HG03064 (cell line): Measurements from ENCODE around the gene NEIL1.
"Not testable (repeated sequence)": the region's sequence is repeated elsewhere in the genome, so short reads cannot be mapped to it uniquely, and the experiment has no call there.

Experiments
- ATAC-seq: cut with Tn5 transposase; IDR thresholded peaks from one replicate; pipeline ENCODE4 v1.9.1; 2021; ENCODE audit warnings: low read depth; ENCODE audit not compliant: unreplicated experiment

The NEIL1 gene

DNA sequence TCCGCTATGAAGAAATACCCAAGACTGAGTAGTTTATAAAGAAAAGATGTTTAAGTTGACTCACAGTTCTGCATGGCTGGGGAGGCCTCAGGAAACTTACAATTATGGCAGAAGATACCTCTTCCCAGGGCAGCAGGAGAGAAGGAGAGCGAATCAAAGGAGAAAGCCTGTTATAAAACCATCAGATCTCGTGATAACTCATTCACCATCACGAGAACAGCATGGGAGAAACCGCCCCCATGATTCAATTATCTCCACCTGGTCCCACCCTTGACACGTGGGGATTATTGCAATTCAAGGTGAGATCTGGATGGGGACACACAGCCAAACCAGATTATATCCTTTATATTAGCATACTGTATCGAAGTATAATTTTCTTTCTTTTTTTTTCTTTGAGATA is 14.7 kb upstream of the NEIL1 start:
- ATAC-seq, result not testable (repeated sequence)

DNA sequence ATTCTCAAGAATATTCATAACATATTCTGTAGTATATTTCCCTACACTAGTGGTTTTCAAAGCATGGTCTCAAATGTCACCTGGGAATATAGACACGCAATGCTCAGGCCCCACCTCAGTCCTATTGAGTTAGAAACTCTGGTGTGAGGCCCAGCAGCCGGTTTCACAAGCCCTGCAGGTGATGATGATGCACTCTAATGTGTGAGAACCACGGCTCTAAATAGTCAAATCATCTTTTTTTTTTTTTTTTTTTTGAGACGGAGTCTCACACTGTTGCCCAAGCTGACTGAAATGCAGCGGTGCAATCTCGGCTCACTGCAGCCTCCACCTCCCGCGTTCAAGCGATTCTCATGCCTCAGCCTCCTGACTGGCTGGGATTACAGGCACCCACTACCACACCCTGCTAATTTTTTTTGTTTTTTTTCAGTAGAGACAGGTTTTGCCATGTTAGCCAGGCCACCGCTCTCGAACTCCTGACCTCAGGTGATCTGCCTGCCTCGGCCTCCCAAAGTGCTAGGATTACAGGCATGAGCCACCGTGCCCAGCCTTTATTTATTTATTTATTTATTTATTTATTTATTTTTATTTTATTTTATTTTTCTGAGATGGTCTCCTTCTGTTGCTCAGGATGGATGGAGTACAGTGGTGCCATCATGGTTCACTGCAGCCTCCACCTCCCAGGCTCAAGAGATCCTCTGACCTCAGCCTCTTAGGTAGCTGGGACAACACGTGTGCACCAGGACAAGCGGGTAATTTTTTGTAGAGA is 13.0 kb upstream of the NEIL1 start:
- not testable (repeated sequence) for ATAC-seq

DNA sequence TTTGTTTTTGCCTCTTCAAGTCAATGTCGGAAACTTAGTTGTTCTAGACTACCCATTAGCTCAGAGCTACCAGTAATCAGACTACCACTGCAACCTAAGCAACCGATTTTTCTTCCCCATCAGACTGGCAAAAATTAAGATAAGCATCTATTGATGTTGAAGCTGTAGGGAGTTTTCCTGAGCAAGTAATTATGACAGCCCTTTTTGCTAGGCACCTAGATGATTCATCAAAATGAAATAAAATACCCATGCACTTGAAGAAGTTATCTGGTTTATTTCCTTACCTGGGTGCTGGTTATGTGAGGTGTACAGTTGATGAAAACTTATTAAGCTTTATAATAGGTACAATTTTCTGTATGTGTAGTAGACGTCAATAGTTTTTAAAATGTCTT is 11.5 kb upstream of the NEIL1 start:
- ATAC-seq, result no peak

DNA sequence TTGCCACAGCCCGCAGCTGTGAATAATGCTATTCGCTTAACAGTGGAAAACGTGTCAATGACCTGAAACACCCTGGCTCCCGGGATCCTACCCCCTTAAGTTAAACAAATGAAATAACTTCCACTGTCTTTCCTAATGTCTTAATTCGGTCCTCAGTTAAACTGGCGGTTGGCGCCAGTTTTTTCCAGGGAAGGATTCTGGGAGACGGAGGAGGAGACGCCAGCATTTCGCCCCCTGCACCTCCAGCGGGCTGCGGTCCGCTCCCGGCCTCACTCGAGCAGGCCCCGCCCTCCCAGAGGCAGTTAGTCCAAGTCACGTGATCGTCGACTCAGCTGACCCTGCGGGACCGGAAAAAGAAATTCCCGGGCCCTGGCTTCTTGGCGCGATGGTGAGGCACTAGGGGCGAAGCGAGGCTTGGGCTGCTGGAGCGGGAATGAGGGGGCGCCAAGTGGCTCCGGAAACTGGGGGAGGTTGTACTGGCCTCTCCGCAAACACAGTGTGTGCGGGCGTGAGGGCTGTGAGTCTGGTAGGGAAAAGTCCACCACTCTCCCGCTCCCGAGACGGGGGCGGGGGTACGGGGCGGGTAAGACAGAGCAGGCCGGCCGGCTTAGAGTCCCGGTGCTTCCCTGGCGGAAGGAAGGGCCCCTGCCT is 11.0 kb upstream of the NEIL1 start, which contains the start of gene COMMD4:
Gene COMMD4, plus strand, starts transcription at position 359 of the 651 bp plus-strand sequence. Its CDS starts 27 bp downstream, at position 386.
- ATAC-seq, result no peak

DNA sequence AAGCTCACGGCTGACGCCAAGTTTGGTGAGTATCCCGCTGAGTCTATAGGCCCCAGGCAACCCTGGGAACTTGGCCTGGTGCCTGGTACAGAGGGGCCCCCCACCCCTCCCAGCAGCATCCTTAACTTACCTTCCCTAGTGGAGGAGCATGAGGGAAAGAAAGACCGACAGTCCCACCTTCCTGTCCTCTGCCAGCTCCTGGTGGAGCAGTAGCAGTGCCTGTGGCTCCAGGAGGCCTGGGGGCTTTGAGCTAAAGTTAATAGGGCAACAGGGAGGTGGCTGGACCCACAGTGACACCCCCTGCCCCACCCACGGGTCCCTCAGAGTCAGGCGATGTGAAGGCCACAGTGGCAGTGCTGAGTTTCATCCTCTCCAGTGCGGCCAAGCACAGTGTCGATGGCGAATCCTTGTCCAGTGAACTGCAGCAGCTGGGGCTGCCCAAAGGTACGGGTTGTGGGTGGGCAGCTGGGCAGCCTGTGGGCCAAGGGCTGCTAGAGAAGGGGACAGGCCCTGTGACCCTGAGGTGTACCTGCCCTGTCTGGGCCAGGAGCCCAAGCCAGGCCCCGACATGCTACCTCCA is 8.1 kb upstream of the NEIL1 start:
- ATAC-seq, result no peak

DNA sequence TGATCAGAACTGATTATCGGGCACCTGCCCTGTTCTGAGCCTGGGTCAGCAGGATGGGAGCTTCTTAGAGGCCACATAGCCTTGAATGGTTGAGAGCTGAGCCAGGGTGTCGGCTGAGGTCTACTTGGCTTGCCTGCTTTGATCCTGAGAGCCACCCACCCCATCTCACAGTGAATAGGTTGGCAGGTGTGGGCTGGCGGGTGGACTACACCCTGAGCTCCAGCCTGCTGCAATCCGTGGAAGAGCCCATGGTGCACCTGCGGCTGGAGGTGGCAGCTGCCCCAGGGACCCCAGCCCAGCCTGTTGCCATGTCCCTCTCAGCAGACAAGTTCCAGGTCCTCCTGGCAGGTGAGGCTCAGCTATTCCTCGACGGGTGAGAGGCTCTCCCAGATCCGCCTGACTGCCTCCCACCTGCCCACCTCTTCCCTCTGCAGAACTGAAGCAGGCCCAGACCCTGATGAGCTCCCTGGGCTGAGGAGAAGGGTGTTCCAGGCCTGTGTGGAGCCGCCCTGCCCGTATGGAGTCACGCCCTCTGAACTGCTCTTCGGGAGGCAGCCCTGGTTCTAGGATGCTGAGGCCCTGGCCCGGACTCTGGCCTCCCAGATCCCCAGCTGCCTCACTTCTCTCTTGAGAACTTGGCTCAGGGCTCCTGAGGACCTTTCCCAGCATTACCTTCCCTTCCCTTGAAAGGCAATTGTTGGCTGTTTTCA is 7.2 kb upstream of the NEIL1 start:
- ATAC-seq, result no peak

DNA sequence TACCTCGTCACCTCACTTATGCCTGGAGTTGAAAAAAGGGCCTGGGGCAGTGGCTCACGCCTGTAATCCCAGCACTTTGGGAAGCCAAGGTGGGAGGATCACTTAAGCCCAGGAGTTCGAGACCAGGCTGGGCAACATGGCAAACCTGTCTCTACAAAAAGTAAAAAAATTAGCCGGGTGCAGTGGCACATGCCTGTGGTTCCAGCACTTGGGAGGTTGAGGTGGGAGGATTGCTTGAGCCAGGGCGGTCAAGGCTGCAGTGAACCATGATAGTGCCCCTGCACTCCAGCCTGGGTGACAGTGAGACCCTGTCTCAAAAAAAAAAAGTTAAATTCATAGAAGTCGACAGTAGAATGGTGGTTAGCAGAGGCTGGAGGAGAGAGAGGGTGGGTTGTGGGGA is 4.6 kb upstream of the NEIL1 start:
- no peak for ATAC-seq

DNA sequence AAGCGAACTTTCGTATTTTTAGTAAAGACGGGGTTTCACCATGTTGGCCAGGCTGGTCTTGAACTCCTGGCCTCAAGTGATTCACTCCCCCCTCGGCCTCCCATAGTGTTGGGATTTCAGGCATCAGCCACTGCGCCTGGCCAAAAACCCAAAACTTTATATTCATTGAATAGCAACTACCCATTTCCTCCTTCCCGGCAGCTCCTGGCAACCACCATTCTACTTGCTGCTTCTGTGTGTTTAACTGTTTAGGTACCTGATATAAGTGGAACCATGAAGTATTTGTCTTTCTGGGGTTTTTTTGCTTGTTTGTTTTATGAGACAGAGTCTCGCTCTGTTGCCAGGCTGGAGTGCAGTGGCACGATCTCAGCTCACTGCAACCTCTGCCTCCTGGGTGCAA is 2.9 kb upstream of the NEIL1 start:
- ATAC-seq, result not testable (repeated sequence)

DNA sequence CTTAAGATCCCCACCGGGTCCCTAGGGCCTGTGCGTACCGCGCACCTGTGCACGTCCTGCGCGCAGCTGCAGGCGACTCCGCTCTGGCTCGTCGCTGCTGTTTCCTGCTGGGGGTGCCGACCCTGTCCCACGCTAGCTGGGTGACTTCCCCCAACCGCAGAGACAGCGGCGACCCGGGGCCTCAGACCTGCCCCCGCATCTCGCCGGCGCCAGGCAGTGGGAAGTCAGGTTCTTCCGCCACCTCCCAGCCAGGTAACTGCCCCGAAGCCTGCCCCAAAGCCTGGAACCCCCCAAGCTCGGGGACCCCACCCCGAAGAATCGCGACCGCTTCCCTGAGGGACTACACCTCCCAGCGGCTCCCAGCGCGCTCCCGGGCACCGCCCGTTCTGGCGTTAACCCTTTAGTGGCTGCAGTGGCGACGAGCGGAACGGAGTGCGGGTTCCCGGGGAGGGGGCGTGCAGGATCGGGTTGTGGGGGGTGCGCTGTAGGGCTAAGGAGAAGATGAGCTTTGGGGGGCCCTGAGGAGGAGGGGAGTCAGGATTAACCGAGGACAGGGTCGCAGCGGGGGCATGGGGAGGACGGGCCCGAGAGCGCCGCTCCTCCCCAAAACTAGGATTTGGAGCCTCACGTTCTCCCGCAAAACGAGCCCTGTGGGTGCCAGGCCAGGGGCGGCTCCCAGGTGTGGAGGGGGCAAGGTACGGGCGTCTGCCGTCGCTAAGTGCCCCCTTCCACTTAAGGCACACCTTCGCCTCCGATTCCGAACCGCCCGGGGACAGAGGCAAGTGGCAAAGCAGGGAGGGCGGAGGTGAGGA is 589 bp downstream of the NEIL1 start:
- ATAC-seq, result no peak

DNA sequence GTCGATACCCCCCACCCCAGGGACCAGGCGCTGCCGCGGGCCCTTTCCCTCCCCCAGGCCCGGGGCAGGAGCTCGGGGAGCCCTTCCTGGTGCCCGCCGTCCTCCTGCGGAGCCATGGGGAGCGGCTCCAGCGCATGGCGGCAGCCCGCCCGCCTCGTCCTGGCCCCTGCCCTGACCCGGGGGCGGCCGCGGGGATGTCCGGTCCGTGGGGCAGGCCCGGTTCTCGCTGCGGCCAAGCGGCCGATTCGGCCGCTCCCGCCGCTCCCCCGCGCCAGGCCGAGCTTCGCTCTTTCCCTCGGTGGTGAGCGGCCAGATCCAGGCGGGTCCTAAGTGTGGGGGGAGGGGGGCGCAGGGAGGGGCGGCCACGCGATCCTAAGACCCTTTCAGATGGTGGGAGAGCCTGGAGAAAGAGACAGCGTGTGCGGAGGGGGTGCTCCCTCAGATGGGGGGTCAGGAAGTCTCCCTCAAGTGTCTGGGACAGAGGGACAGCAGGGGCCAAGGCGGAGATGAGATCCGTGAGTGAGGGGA is 1.3 kb downstream of the NEIL1 start:
- ATAC-seq, result no peak

DNA sequence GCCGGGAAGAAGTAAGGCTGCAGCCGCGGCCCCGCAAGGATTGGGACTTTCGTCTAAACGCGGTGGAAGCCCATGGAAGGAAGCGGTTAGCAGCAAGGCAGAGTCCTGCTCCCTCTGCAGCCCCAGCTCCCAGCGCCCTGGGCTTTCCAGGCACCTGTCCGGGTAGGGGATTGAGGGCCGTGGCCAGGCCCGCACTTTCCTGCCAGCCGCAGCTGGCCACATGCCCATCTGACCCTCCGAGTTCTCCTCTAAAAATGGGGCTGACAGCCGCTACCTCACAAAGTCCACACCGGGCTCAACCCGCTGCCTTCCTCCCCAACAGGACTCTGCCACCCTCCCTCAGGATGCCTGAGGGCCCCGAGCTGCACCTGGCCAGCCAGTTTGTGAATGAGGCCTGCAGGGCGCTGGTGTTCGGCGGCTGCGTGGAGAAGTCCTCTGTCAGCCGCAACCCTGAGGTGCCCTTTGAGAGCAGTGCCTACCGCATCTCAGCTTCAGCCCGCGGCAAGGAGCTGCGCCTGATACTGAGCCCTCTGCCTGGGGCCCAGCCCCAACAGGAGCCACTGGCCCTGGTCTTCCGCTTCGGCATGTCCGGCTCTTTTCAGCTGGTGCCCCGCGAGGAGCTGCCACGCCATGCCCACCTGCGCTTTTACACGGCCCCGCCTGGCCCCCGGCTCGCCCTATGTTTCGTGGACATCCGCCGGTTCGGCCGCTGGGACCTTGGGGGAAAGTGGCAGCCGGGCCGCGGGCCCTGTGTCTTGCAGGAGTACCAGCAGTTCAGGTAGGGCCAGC is 1.9 kb downstream of the NEIL1 start:
- ATAC-seq, result no peak

DNA sequence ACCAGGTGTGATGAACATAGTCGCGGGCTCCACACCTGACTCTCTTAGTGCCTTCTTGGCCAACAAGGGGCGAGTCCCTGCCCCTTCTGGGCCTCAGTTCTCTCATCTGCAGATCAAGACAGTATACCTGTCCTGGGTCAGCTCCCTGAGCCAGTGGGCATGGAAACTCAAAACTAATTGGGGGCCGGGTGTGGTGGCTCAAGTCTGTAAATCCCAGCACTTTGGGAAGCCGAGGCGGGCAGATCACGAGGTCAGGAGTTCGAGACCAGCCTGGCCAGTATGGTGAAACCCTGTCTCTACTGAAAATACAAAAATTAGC is 2.5 kb downstream of the NEIL1 start:
- not testable (repeated sequence) for ATAC-seq

DNA sequence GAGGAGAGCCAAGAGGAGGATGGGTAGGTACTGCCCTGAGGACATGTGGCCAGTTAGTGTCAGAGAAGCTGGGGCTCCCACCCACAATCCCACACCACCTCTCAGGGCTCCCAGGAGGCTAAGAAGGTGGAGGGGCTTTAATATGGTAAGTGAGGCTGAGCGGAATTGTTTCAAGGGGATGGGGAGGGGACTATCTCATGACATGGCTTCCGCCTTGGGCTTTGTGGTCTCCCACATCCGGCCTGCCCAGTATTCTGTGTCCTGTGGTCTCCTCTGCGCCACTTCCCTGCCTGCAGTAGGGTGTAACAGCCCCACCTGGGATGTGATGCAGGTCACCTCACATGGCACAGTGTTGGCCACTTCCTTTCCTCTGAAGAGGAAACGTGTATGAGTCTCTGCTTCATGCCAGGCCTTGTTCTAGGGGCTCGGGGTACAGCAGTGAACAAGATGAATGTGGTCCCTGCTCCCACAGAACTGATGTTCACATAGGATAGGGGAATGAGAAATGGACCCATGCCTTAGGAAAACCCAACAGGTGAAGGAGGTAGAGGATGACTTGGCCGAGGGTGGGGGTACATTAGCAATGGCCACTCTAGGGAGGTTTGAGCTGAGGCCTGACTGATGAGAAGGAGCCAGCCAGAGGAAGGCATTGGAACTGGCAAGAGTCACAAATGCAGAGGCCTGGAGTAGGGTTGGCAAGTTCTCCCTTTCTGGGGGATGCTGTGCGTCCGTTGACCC is 3.2 kb downstream of the NEIL1 start:
- no peak for ATAC-seq

DNA sequence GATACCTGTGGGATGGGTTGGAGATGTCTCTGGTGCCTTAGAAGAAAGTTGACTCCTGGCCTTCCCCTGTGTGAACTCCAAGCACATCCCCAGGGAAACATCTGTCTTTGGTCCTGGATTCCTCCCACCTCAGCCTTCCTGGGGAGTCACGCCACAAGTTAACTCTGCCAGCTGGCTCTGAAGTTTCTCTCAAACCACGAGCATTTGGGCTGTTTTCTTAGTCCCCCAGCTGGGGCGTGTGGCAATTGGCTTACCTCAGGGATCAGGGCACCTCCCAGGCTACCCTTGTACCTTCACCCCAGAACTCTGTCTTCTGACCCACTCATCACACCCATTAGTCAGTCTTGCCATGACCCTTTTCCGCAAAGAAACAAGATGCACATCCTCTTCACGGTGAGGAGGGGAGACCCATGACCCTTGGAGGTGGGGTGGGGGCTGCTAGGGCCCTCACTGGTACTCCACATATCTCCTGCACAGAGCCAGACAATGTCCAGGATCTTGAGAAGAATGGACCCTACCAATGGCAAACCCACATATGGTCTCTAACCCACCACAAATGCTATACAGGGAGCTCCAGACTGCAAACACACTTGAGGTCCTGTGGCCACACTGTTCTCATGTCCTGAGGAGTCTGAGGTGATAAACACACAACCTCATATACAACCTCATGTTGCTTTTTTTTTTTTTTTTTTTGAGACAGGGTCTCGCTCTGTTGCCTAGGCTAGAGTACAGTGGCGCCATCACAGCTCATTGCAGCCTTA is 3.9 kb downstream of the NEIL1 start:
- ATAC-seq, result no peak

DNA sequence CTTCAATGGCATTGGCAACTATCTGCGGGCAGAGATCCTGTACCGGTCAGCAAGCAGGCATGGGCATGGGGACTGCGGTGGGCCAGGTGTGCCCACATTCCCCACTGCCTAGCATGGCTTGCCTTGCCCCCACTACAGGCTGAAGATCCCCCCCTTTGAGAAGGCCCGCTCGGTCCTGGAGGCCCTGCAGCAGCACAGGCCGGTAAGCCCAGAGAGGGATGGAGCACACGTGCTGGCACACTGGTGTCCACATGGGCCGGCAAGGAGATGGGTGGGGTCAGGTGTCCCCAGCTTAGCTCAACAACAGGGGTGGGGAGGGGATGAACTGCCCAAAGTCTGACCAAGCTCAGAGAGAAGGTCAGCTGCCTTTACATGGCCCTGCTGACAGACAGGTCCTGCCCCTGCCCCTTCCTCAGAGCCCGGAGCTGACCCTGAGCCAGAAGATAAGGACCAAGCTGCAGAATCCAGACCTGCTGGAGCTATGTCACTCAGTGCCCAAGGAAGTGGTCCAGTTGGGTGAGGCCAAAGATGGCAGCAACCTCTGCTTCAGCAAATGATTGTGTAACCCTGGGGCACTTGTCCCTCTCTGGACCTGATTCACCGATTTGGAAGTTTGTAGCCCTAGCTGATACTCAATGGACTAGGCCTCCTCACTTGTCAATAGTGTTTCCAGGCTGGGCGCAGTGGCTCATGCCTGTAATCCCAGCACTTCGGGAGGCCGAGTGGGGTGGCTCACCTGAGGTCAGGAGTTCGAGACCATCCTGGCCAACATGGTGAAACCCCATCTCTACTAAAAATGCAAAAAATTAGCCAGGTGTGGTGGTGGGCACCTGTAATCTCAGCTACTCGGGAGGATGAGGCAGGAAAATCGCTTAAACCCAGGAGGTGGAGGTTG is 5.6 kb downstream of the NEIL1 start:
- no peak for ATAC-seq

DNA sequence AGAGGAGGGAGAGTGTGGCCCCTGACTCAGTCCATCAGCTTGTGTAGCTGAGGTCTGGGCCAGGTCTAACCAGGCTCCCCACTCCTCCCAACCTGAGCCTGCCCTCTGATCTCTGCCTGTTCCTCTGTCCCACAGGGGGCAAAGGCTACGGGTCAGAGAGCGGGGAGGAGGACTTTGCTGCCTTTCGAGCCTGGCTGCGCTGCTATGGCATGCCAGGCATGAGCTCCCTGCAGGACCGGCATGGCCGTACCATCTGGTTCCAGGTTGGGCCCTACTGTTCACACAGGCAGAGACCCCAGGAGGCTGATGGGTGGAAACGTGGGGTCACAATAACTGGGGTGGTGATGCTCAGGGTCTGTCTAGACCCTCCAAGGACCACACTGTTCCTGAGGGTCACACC is 6.8 kb downstream of the NEIL1 start:
- ATAC-seq, result no peak

DNA sequence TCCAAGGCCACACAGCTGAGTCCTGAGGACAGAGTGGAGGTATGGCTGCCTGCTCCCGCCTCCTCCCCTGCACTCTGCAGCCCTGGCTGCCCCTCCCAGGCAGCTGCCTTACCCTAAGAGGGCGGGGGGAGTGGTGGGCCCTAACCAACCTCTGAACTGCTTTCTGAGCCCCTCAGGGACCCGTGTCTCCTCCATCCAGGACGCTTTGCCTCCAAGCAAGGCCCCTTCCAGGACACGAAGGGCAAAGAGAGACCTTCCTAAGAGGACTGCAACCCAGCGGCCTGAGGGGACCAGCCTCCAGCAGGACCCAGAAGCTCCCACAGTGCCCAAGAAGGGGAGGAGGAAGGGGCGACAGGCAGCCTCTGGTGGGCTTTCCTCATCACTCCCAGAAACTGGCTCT is 7.6 kb downstream of the NEIL1 start:
- ATAC-seq, result no peak
